ENCODE data around the gene SOX6.

DNA sequence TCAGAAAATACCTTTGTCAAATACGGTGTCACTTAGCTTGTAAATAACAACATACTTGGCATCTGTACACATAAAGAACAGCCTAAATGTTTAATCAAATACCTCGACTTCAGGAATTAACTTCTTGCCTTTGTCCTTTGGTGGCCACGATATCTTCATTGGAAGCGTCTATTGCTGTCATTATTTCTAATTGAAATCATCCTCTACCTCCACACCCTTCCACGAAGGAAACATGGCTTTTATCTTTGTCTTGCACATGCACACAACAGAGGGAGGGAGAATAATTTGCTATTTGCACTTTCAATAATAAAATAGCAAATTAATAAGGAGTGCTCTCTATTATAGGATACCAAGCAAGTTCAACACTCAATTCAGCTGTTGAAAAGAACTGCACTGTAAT is 25.8 kb upstream of the SOX6 start:
- TF ChIP-seq, protein P1, sequence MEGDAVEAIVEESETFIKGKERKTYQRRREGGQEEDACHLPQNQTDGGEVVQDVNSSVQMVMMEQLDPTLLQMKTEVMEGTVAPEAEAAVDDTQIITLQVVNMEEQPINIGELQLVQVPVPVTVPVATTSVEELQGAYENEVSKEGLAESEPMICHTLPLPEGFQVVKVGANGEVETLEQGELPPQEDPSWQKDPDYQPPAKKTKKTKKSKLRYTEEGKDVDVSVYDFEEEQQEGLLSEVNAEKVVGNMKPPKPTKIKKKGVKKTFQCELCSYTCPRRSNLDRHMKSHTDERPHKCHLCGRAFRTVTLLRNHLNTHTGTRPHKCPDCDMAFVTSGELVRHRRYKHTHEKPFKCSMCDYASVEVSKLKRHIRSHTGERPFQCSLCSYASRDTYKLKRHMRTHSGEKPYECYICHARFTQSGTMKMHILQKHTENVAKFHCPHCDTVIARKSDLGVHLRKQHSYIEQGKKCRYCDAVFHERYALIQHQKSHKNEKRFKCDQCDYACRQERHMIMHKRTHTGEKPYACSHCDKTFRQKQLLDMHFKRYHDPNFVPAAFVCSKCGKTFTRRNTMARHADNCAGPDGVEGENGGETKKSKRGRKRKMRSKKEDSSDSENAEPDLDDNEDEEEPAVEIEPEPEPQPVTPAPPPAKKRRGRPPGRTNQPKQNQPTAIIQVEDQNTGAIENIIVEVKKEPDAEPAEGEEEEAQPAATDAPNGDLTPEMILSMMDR (conservative IDR thresholded peaks at IDR 0.05; ENCODE audit: low read length), result no peak
- TF ChIP-seq EZH2phosphoT487 (IDR thresholded peaks at IDR 0.05; ENCODE audit: borderline replicate concordance, low read depth, low read length), result no peak

Measured in OCI-LY7 (cell line).